CD14-positive monocyte (primary cell): ENCODE measurements around the gene CRYBA2. TPM values are rescaled to one million over a fixed set of nuclear protein-coding genes. Genes with fewer than 3 reads are reported as not detected.

Experiments
- DNase-seq, 3 donors: peaks; one replicate each; pipeline ENCODE4 v3.0.0-alpha.2; 2011 to 2022
- H2AFZ ChIP-seq: 2 replicates; pipeline ENCODE4 v1.6.0; 2012; ENCODE audit warnings: mild to moderate bottlenecking, low read depth, low read length, inconsistent platforms; ENCODE audit not compliant: insufficient read depth, poor library complexity, severe bottlenecking
- H3K27ac ChIP-seq, 2 donors: 1 replicate in 1 of 2; 2 replicates in 1 of 2; pipeline ENCODE4 v1.5.1; 2012 to 2013; ENCODE audit warnings: low read length in 2 of 2, control low read depth in 1 of 2, inconsistent platforms in 1 of 2, low read depth in 1 of 2, mild to moderate bottlenecking in 1 of 2
- H3K27me3 ChIP-seq, 2 donors: one replicate each; pipeline versions ENCODE4 v1.6.0 to v1.6.1; 2011 to 2013; ENCODE audit warnings: low read length in 2 of 2; ENCODE audit not compliant: control insufficient read depth in 2 of 2, insufficient read depth in 2 of 2
- H3K36me3 ChIP-seq, 2 donors: replicated peaks in 1 of 2; 1 replicate in 1 of 2; 2 replicates in 1 of 2; pipeline versions ENCODE4 v1.5.1 to v1.6.1; 2012 to 2013; ENCODE audit warnings: low read length in 2 of 2, control low read depth in 1 of 2, inconsistent platforms in 1 of 2, mild to moderate bottlenecking in 1 of 2; ENCODE audit not compliant: insufficient read depth in 2 of 2, control insufficient read depth in 1 of 2
- H3K4me1 ChIP-seq, 2 donors: 1 replicate in 1 of 2; 2 replicates in 1 of 2; pipeline versions ENCODE4 v1.5.1 to v1.6.1; 2012 to 2013; ENCODE audit warnings: low read length in 2 of 2, control low read depth in 1 of 2, inconsistent platforms in 1 of 2, mild to moderate bottlenecking in 1 of 2, moderate library complexity in 1 of 2; ENCODE audit not compliant: insufficient read depth in 2 of 2, control insufficient read depth in 1 of 2
- H3K4me2 ChIP-seq: replicated peaks from 2 replicates; pipeline ENCODE3; 2012; ENCODE audit warnings: low read length, moderate library complexity, mild to moderate bottlenecking; ENCODE audit not compliant: poor library complexity, severe bottlenecking; ENCODE audit errors: extremely low read depth
- H3K4me3 ChIP-seq, 3 experiments: fragments of 200-600 bp in 1 of 3; sonication (generic) in 1 of 3; replicated peaks in 1 of 3; 1 replicate in 2 of 3; 2 replicates in 1 of 3; pipeline ENCODE4 v1.5.1; 2011 to 2013; ENCODE audit warnings: low read length in 3 of 3, mild to moderate bottlenecking in 3 of 3, control low read depth in 2 of 3, low read depth in 2 of 3, inconsistent platforms in 1 of 3, moderate library complexity in 1 of 3
- H3K79me2 ChIP-seq: 2 replicates; pipeline ENCODE4 v1.6.0; 2012; ENCODE audit warnings: mild to moderate bottlenecking, control low read depth, inconsistent platforms, low read length, moderate library complexity; ENCODE audit not compliant: insufficient read depth
- H3K9ac ChIP-seq: 2 replicates; pipeline ENCODE4 v1.6.0; 2017; ENCODE audit warnings: low read length, mild to moderate bottlenecking; ENCODE audit not compliant: insufficient read depth, poor library complexity, severe bottlenecking
- H3K9me3 ChIP-seq, 2 donors: replicated peaks in 1 of 2; 1 replicate in 1 of 2; 2 replicates in 1 of 2; pipeline versions ENCODE4 v1.5.1 to v1.6.1; 2012 to 2013; ENCODE audit warnings: low read length in 2 of 2, control low read depth in 1 of 2; ENCODE audit not compliant: control insufficient read depth in 1 of 2, insufficient read depth in 1 of 2
- H4K20me1 ChIP-seq: 2 replicates; pipeline ENCODE4 v1.6.0; 2012; ENCODE audit warnings: mild to moderate bottlenecking, low read length, control low read depth, moderate library complexity; ENCODE audit not compliant: insufficient read depth
- H3K27ac Mint-ChIP-seq, 7 donors: one replicate each; pipeline ENCODE4 v1.8.0; 2020; ENCODE audit warnings: mild to moderate bottlenecking in 7 of 7, mixed read lengths in 7 of 7, moderate library complexity in 6 of 7, inconsistent platforms in 2 of 7
- H3K27me3 Mint-ChIP-seq, 3 donors: one replicate each; pipeline ENCODE4 v1.8.0; 2021 to 2022; ENCODE audit warnings: low read depth in 3 of 3, mild to moderate bottlenecking in 3 of 3, mixed read lengths in 3 of 3, moderate library complexity in 3 of 3, inconsistent platforms in 1 of 3
- H3K36me3 Mint-ChIP-seq, 2 donors: one replicate each; pipeline ENCODE4 v1.8.0; 2020; ENCODE audit warnings: mixed read lengths in 2 of 2, inconsistent platforms in 1 of 2, mild to moderate bottlenecking in 1 of 2
- H3K4me1 Mint-ChIP-seq: one replicate; pipeline ENCODE4 v1.8.0; 2020; ENCODE audit warnings: mild to moderate bottlenecking, mixed read lengths
- H3K4me3 Mint-ChIP-seq, 2 donors: one replicate each; pipeline ENCODE4 v1.8.0; 2020; ENCODE audit warnings: mild to moderate bottlenecking in 2 of 2, mixed read lengths in 2 of 2, moderate library complexity in 1 of 2
- H3K9me3 Mint-ChIP-seq, 7 donors: one replicate each; pipeline ENCODE4 v1.8.0; 2020 to 2022; ENCODE audit warnings: mixed read lengths in 7 of 7, mild to moderate bottlenecking in 6 of 7, moderate library complexity in 6 of 7, inconsistent platforms in 2 of 7
- WGBS: methylation state at CpG from one replicate; pipeline ENCODE4 v1.1.5; 2013; ENCODE audit warnings: missing lambda C conversion rate; ENCODE audit not compliant: insufficient coverage; 5-methylcytosine and 5-hydroxymethylcytosine counted together
- intact Hi-C, 2 donors: fragments of 100-400 bp; cut with micrococcal nuclease; formaldehyde crosslinking; loops; one replicate each; pipeline versions ENCODE4 v1.15.0 to v1.15.1; 2023
- polyA plus RNA-seq, 3 donors: library from polyadenylated mRNA; depleted of rRNA in 1 of 3; unstranded in 2 of 3; stranded (reverse) in 1 of 3; fragments of 300-500 nt in 2 of 3; fragments of >200 nt in 1 of 3; fragmentation: Illumina TruSeq in 2 of 3; gene quantifications; 1 replicate in 2 of 3; 2 replicates in 1 of 3; pipeline ENCODE4 v1.2.3, GENCODE V29; 2012 to 2021
- TF ChIP-seq, protein P1 (sequence below): fragments of 200-600 bp; IDR thresholded peaks from one replicate; pipeline ENCODE4 v1.8.0; 2022; ENCODE audit warnings: antibody characterized with exemption, mild to moderate bottlenecking

Gene CRYBA2
- polyA plus RNA-seq, 3 donors: not detected

DNA sequence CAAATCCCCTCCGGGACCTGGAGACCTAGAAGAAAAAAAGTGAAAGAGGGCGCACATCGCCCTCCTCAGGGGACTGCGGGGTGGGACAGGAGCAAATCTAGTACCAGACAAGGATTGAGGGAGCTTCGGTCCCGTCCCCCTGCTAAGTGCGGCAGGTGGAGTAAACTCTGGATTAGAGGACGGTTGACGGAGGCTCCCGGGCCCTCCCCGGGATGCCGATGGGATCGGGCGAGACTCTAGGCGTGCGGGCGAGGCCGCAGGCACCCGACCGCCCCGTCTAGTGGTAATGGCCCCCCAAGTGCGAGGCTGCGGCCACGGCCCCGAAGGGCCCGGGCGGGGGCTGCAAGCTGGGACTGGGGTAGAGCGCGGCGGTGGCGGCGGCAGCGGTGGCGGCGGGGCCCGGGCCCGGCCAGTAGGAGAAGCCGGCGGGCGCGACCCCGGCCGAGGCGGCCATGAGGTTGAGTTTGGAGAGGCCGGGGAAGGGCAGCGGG, 11.8 kb downstream of the CRYBA2 start:
- H3K27ac Mint-ChIP-seq: no peak overlapping the region
- peaks cover 0 to 7% of the 10 kb centered on the region in 2 donors for H3K36me3 Mint-ChIP-seq
- intact Hi-C loops: no loop called here
- H3K36me3 ChIP-seq: no peaks in the 10 kb centered on the region
- no peak for DNase-seq
- peak overlapping the region; percentile 11 for H3K4me2 ChIP-seq
- no peaks in the 10 kb centered on the region for H3K79me2 ChIP-seq
- peaks cover 80 to 97% (median 84%) of the 10 kb centered on the region in 3 donors for H3K27me3 Mint-ChIP-seq
- peaks cover 0 to 12% (median 5%) of the 10 kb centered on the region in 7 donors for H3K9me3 Mint-ChIP-seq
- H3K4me3 Mint-ChIP-seq: peak overlapping the region in 1 of 2 donors; percentile 78
- H3K4me1 ChIP-seq: peaks cover 8 to 24% of the 10 kb centered on the region in 2 donors
- H3K4me1 Mint-ChIP-seq: peaks cover 23% of the 10 kb centered on the region
- 3% methylated on average over 46 of the region's 46 CpGs for WGBS
- TF ChIP-seq, protein P1, sequence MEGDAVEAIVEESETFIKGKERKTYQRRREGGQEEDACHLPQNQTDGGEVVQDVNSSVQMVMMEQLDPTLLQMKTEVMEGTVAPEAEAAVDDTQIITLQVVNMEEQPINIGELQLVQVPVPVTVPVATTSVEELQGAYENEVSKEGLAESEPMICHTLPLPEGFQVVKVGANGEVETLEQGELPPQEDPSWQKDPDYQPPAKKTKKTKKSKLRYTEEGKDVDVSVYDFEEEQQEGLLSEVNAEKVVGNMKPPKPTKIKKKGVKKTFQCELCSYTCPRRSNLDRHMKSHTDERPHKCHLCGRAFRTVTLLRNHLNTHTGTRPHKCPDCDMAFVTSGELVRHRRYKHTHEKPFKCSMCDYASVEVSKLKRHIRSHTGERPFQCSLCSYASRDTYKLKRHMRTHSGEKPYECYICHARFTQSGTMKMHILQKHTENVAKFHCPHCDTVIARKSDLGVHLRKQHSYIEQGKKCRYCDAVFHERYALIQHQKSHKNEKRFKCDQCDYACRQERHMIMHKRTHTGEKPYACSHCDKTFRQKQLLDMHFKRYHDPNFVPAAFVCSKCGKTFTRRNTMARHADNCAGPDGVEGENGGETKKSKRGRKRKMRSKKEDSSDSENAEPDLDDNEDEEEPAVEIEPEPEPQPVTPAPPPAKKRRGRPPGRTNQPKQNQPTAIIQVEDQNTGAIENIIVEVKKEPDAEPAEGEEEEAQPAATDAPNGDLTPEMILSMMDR: no peak
- H3K27ac ChIP-seq: no peak overlapping the region
- H4K20me1 ChIP-seq: no peaks in the 10 kb centered on the region
- no peak overlapping the region for H3K9ac ChIP-seq
- H3K4me3 ChIP-seq: no peak overlapping the region
- peaks cover 50 to 82% of the 10 kb centered on the region in 2 donors for H3K27me3 ChIP-seq
- no peak overlapping the region for H2AFZ ChIP-seq
- H3K9me3 ChIP-seq: peaks cover 0 to 24% of the 10 kb centered on the region in 2 donors

DNA sequence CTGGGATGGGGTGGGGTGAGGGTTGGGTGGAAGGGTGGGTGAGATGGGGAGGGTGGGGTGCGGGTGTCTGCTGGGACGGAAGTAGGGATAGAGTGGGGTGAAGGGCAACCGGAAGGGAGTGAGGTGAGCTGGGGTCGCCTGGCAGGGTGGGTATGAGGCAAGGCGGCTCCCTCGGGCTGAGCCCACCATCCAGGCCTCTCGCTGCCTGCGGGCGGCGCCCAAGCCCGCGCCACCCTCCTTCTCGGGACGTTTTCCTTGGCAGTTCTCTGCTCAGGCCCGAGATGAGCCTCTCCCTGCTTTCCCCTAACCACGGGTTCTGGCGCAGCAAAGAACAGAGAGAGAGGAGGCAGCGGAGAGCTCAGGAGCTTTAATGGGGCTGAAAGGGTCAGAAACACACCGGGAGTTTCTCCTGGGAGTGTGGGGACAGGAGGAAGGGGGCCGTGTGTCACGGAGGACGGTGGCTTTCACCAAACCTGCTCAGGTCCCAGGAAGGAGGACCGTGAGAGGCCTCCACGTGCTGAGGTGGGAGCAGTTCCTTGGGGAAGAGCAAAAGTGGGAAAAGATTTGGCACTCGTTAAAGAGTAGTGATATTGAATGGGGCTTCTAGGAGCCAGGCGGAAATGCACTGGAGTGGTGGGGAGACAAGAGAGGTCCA, 12.4 kb downstream of the CRYBA2 start:
- H3K4me2 ChIP-seq: peak overlapping the region; percentile 11
- H2AFZ ChIP-seq: no peak overlapping the region
- TF ChIP-seq, protein P1: no peak
- H3K9me3 ChIP-seq: peaks cover 0 to 18% of the 10 kb centered on the region in 2 donors
- Mint-ChIP-seq H3K9me3 (peaks cover 0 to 12% (median 5%) of the 10 kb centered on the region in 7 donors), H3K27me3 (peaks cover 78 to 97% (median 79%) of the 10 kb centered on the region in 3 donors), H3K36me3 (peaks cover 0 to 7% of the 10 kb centered on the region in 2 donors), H3K27ac (no peak overlapping the region), H3K4me1 (peaks cover 23% of the 10 kb centered on the region), H3K4me3 (peak overlapping the region in 1 of 2 donors; percentile 78)
- no peak overlapping the region for H3K9ac ChIP-seq
- DNase-seq: no peak
- H3K27me3 ChIP-seq: peaks cover 48 to 82% of the 10 kb centered on the region in 2 donors
- no peak overlapping the region for H3K4me3 ChIP-seq
- WGBS: 4% methylated on average over 13 of the region's 26 CpGs
- intact Hi-C loops: no loop called here
- H3K27ac ChIP-seq: no peak overlapping the region
- no peaks in the 10 kb centered on the region for H4K20me1 ChIP-seq
- no peaks in the 10 kb centered on the region for H3K79me2 ChIP-seq
- H3K36me3 ChIP-seq: no peaks in the 10 kb centered on the region
- peaks cover 8 to 24% of the 10 kb centered on the region in 2 donors for H3K4me1 ChIP-seq
